ENCODE results near the gene CFDP1.
"Not testable (repeated sequence)": the region's sequence is repeated elsewhere in the genome, so short reads cannot be mapped to it uniquely, and the experiment has no call there.

Gene CFDP1

GRCh38 chr16:75464122-75464918 lies 31.0 kb upstream of the CFDP1 start, which contains the start of gene TMEM170A (continued):
- TF ChIP-seq ZNF280D (tag by site-specific recombination; IDR thresholded peaks at IDR 0.05) = no peak
- TF ChIP-seq KLF10 (tag by site-specific recombination; IDR thresholded peaks at IDR 0.05) = peak; percentile 86
- TF ChIP-seq ZNF768 (tag by site-specific recombination; IDR thresholded peaks at IDR 0.05) = no peak
- no peak for TF ChIP-seq OVOL3 (tag by site-specific recombination; IDR thresholded peaks at IDR 0.05)
- TF ChIP-seq ZNF776 (tag by site-specific recombination; IDR thresholded peaks at IDR 0.05; ENCODE audit: borderline replicate concordance) = no peak
- peak; percentile 55; the same call in 1 of the 2 replicates for TF ChIP-seq BCL11B (tag by site-specific recombination; IDR thresholded peaks at IDR 0.05; ENCODE audit: low read depth)
- TF ChIP-seq MYNN (tag by site-specific recombination; IDR thresholded peaks at IDR 0.05; ENCODE audit: borderline replicate concordance) = no peak

- peak; percentile 98 for TF ChIP-seq SCRT2 (tag by site-specific recombination; IDR thresholded peaks at IDR 0.05)
- peak; percentile 43 for TF ChIP-seq ZNF335 (tag by site-specific recombination; conservative IDR thresholded peaks at IDR 0.05)
- peak; percentile 88 for TF ChIP-seq SCRT1 (tag by site-specific recombination; IDR thresholded peaks at IDR 0.05; ENCODE audit: borderline replicate concordance)
- TF ChIP-seq BCL6B (tag by site-specific recombination; IDR thresholded peaks at IDR 0.05) = peak; percentile 97
- TF ChIP-seq ZIC2 (tag by site-specific recombination; IDR thresholded peaks at IDR 0.05) = peak; percentile 79
- peak; percentile 55; the same call in 1 of the 2 replicates for TF ChIP-seq ZNF398 (tag by site-specific recombination; IDR thresholded peaks at IDR 0.05)
- 0 out of 2 replicates have a peak, but pooled peaks have one; percentile 0 for TF ChIP-seq ZNF596 (tag by site-specific recombination; IDR thresholded peaks at IDR 0.05)
Measured at GRCh38 chr16:75463389-75464121, 30.3 kb upstream of the CFDP1 start.

GRCh38 chr16:75462806-75463205 lies 29.5 kb upstream of the CFDP1 start:
- TF ChIP-seq EGR2 (tag by site-specific recombination; IDR thresholded peaks at IDR 0.05; ENCODE audit: low read depth) = no peak
- no peak for TF ChIP-seq ZNF776 (tag by site-specific recombination; IDR thresholded peaks at IDR 0.05; ENCODE audit: borderline replicate concordance)
- TF ChIP-seq ZNF596 (tag by site-specific recombination; IDR thresholded peaks at IDR 0.05) = peak; percentile 21; the same call in 1 of the 2 replicates
- ChIA-PET CTCF (no interaction called here), POLR2A (no interaction called here)
- H3K27ac ChIP-seq (ENCODE audit: extremely low read depth, low read depth, low read length) = no peak overlapping the region
- H3K4me3 ChIP-seq (ENCODE audit: low read depth, low read length) = no peak overlapping the region
- H3K36me3 ChIP-seq (ENCODE audit: control insufficient read depth in 2 of 2, insufficient read depth in 1 of 2, low read length in 2 of 2) = no peaks in the 10 kb centered on the region; a peak in 1 of 3 replicates
- H3K9me3 ChIP-seq (ENCODE audit: control insufficient read depth, insufficient read depth, low read depth, low read length) = no peaks in the 10 kb centered on the region
- H3K4me1 ChIP-seq (ENCODE audit: control insufficient read depth, insufficient read depth, low read length) = peaks cover 17% of the 10 kb centered on the region

More at GRCh38 chr16:75463389-75464121, 30.3 kb upstream of the CFDP1 start:
- not testable (repeated sequence) for H3K9me3 ChIP-seq (ENCODE audit: control insufficient read depth, insufficient read depth, low read depth, low read length); H3K36me3 ChIP-seq (ENCODE audit: control insufficient read depth in 2 of 2, insufficient read depth in 1 of 2, low read length in 2 of 2)
- ChIA-PET CTCF (interaction anchor here (0.6 to 2.9 kb wide), 14 partner anchors 8 to 265 kb away, joined by 3 to 17 read pairs (median 3); partner anchors contain the start of genes CFDP1 and TMEM231), POLR2A (interaction anchor here (0.7 to 2.1 kb wide), 6 partner anchors 8 to 184 kb away, joined by 3 to 9 read pairs (median 5); partner anchors contain the start of genes ADAT1, CFDP1, KARS1 and TERF2IP)
- peaks cover 11% of the 10 kb centered on the region for H3K4me1 ChIP-seq (ENCODE audit: control insufficient read depth, insufficient read depth, low read length)
- peak overlapping the region; percentile 95 for H3K4me3 ChIP-seq (ENCODE audit: low read depth, low read length)
- peak overlapping the region; percentile 84; the same call in 1 of the 2 replicates for H3K27ac ChIP-seq (ENCODE audit: extremely low read depth, low read depth, low read length)
